SK-N-SH treated with all-trans-retinoic acid at 6 μM for 48 hours (cell line): ENCODE data around the gene COA8.

Experiments used
- ATAC-seq: fragments of 200-7000 bp; cut with Tn5 transposase; 3 replicates; pipeline ENCODE4 v1.9.1; 2020; ENCODE audit warnings: mild to moderate bottlenecking, moderate library complexity
- ARNTL ChIP-seq: fragments of 450-650 bp; formaldehyde crosslinking; IDR thresholded peaks from 2 replicates; pipeline ENCODE4 v1.5.0; 2020; ENCODE audit warnings: low read depth, mild to moderate bottlenecking, moderate library complexity, borderline replicate concordance
- BACH2 ChIP-seq: fragments of 250-450 bp; sonication (Bioruptor Pico); IDR thresholded peaks from 2 replicates; pipeline ENCODE4 v1.9.0; 2021; ENCODE audit warnings: mild to moderate bottlenecking, borderline replicate concordance
- CREB5 ChIP-seq: fragments of 250-450 bp; sonication (Bioruptor Pico); IDR thresholded peaks from 2 replicates; pipeline ENCODE4 v1.5.1; 2020; ENCODE audit warnings: low read depth, mild to moderate bottlenecking, moderate library complexity
- CSRNP3 ChIP-seq: fragments of 250-450 bp; sonication (Bioruptor Pico); IDR thresholded peaks from 2 replicates; pipeline ENCODE4 v1.5.1; 2021; ENCODE audit warnings: mild to moderate bottlenecking, moderate library complexity
- GLIS3 ChIP-seq: fragments of 250-450 bp; sonication (Bioruptor Pico); IDR thresholded peaks from 2 replicates; pipeline ENCODE4 v1.5.0; 2020; ENCODE audit warnings: mild to moderate bottlenecking, moderate library complexity
- PPARA ChIP-seq: fragments of 250-450 bp; sonication (Bioruptor Pico); IDR thresholded peaks from 2 replicates; pipeline ENCODE4 v1.5.0; 2020; ENCODE audit warnings: mild to moderate bottlenecking, borderline replicate concordance
- SNAI2 ChIP-seq: fragments of 250-450 bp; sonication (Bioruptor Pico); IDR thresholded peaks from 2 replicates; pipeline ENCODE4 v1.5.0; 2020; ENCODE audit warnings: mild to moderate bottlenecking, moderate library complexity
- TCF4 ChIP-seq: fragments of 250-450 bp; sonication (Bioruptor Pico); IDR thresholded peaks from 2 replicates; pipeline ENCODE4 v1.8.0; 2021; ENCODE audit warnings: mild to moderate bottlenecking, moderate library complexity, borderline replicate concordance
- TOX ChIP-seq: fragments of 250-450 bp; sonication (Bioruptor Pico); IDR thresholded peaks from 2 replicates; pipeline ENCODE4 v1.8.0; 2021; ENCODE audit warnings: mild to moderate bottlenecking, moderate library complexity, borderline replicate concordance
- TSHZ2 ChIP-seq: fragments of 250-450 bp; sonication (Bioruptor Pico); IDR thresholded peaks from 2 replicates; pipeline ENCODE4 v1.5.0; 2020; ENCODE audit warnings: mild to moderate bottlenecking, moderate library complexity
- ZC3H10 ChIP-seq: fragments of 250-450 bp; sonication (Bioruptor Pico); IDR thresholded peaks from 2 replicates; pipeline ENCODE4 v1.5.1; 2021; ENCODE audit warnings: mild to moderate bottlenecking, moderate library complexity
- ZFP30 ChIP-seq: fragments of 450-650 bp; formaldehyde crosslinking; IDR thresholded peaks from 2 replicates; pipeline ENCODE4 v1.5.0; 2022; ENCODE audit warnings: mild to moderate bottlenecking, moderate library complexity
- ZNF565 ChIP-seq: fragments of 450-650 bp; formaldehyde crosslinking; conservative IDR thresholded peaks from 2 replicates; pipeline ENCODE4 v1.5.0; 2020; ENCODE audit warnings: low read depth, mild to moderate bottlenecking, moderate library complexity
- ZNF70 ChIP-seq: fragments of 450-650 bp; formaldehyde crosslinking; IDR thresholded peaks from 2 replicates; pipeline ENCODE4 v1.5.0; 2020; ENCODE audit warnings: mild to moderate bottlenecking, moderate library complexity
- TF ChIP-seq, protein P1 (sequence below): fragments of 250-450 bp; sonication (Bioruptor Pico); IDR thresholded peaks from 2 replicates; pipeline ENCODE4 v1.8.0; 2021; ENCODE audit warnings: low read depth, mild to moderate bottlenecking, moderate library complexity, borderline replicate concordance

COA8 gene

DNA sequence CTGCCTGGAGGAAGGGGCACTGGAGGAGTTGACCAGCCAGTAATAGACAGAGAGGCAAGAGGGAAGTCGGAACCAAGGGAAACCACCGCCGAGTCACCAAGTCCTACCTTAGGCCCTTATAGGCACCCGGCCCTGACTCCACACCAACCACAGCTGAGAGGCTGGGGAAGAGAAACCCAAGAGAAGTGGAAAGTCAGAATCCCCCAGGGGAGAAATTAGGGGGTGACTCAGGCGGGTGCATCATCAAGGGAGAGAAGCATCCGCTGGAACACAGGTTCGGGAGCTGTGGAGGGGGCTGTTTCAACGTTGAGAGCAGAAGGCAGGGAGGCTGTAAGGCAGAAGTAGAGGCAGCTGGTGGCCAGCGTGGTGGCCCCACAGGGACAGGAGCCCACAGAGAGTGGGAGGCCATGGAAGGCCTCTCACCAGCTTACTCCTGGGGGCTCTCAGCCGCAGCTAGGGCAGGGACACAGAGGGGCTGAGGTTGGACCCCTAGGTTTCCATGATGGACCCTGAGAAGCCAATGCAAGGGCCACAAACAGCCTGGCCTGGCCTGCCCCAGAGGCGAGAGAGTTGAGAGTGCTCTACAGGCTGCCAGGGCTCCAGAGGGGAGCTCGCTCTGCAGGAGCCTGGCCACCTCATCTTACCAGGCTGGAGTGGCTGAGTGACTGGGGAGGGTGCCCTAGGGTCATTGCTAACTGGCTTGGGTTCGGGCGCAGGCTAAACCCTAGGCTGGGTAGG, 35.2 kb upstream of the COA8 start (continued):
- TF ChIP-seq, protein P1, sequence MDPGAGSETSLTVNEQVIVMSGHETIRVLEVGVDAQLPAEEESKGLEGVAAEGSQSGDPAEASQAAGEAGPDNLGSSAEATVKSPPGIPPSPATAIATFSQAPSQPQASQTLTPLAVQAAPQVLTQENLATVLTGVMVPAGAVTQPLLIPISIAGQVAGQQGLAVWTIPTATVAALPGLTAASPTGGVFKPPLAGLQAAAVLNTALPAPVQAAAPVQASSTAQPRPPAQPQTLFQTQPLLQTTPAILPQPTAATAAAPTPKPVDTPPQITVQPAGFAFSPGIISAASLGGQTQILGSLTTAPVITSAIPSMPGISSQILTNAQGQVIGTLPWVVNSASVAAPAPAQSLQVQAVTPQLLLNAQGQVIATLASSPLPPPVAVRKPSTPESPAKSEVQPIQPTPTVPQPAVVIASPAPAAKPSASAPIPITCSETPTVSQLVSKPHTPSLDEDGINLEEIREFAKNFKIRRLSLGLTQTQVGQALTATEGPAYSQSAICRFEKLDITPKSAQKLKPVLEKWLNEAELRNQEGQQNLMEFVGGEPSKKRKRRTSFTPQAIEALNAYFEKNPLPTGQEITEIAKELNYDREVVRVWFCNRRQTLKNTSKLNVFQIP (CRISPR knock-in tag) = no peak
- TF ChIP-seq ZC3H10 (no peak), CSRNP3 (CRISPR knock-in tag) (no peak)

- peak; percentile 6; the same call in 1 of the 3 replicates for ATAC-seq
- TF ChIP-seq GLIS3 (CRISPR knock-in tag) (no peak), ARNTL (CRISPR knock-in tag) (no peak), ZNF565 (CRISPR knock-in tag) (no peak), ZC3H10 (no peak), ZFP30 (CRISPR knock-in tag) (no peak), TCF4 (CRISPR knock-in tag) (no peak), TSHZ2 (CRISPR knock-in tag) (no peak)
- TF ChIP-seq, protein P1 (CRISPR knock-in tag) = no peak
- TF ChIP-seq, all 23 proteins: peak for 0
These were observed 34.6 kb upstream of the COA8 start for GRCh38 chr14:103528146-103528586.

GRCh38 chr14:103528587-103529382, 34.0 kb upstream of the COA8 start, which contains the start of gene TRMT61A:
TRMT61A (plus strand) TSS chr14:103529196; CDS start chr14:103529979, 783 bp downstream.
- TF ChIP-seq TOX (CRISPR knock-in tag) (no peak), ARNTL (CRISPR knock-in tag) (no peak), PPARA (CRISPR knock-in tag) (no peak), SNAI2 (CRISPR knock-in tag) (no peak), BACH2 (CRISPR knock-in tag) (no peak), CREB5 (no peak), ZNF70 (CRISPR knock-in tag) (no peak)
- TF ChIP-seq, protein P1 (CRISPR knock-in tag) = no peak
- ATAC-seq = peak; percentile 86
